NCI-H748 (cell line): Measurements from ENCODE around the gene PSMC1.

Source experiments
- DNase-seq: peaks from one replicate; lab custom pipeline; 2025; ENCODE audit not compliant: unreplicated experiment; lab: John Stamatoyannopoulos, UW

Gene PSMC1

DNA sequence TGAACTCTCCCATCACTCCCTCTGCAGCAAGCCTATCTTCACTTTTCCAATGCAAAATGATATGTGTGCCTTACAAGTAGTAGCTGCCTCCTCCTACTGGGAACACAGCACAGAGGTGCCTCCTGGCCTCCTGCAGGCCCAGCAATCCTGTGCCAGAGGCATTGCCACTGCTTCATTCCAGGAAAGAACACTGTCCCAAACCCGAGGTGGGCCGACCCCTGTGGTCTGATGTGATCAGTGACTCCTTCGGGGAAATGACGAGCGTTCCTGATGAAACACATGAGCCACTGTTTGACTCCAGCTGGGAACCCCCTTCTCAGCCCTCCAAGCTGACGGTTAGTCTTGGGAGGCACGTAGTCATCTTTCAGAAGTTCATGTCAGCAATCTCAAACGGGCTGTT, 19.5 kb downstream of the PSMC1 start:
- DNase-seq = no peak

GRCh38 chr14:90276646-90277367, 20.5 kb downstream of the PSMC1 start:
- no peak for DNase-seq

- DNase-seq = no peak
Measured at GRCh38 chr14:90277581-90278198, 21.3 kb downstream of the PSMC1 start.

- DNase-seq = no peak
Measured at GRCh38 chr14:90278199-90279175, 22.1 kb downstream of the PSMC1 start.

DNA sequence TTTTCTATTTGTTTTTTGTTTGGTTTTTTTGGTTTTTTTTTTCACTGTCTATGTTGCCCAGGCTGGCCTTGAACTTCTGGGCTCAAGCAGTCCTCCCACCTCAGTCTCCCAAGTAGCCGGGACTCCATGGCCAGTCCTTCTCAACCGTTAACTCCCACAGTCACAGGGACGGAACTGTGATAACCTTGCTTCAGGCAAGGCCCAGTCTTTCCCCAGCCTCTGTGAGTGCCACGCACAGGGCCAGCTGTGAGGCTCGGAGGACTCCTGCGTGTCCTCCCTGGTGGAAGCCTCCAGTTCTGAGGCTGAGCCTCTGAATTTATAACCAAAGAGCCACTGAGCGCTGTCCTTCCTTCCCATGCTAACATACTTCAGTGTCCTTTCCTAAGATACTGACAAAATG, 23.7 kb downstream of the PSMC1 start:
- DNase-seq = no peak

DNA sequence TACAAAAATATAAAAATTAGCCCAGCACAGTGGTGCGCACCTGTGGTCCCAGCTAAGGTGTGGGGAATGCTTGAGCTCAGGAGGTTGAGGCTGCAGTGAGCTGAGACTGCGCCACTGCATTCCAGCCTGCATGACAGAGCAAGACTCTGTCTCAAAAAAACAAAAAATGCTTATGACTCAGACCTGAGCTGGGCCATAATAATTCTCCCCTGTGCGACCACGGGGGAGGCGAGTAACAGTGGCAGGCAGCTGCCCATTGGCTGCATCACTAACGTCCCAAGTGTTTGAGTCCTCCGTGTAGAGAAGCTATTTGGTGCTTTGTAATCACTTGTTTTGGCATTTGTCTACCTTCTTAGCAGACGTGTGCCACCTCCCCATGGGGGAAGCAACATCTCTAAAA, 24.9 kb downstream of the PSMC1 start:
- DNase-seq = no peak

- DNase-seq = no peak
Measured at GRCh38 chr14:90281756-90282155, 25.4 kb downstream of the PSMC1 start.

DNA sequence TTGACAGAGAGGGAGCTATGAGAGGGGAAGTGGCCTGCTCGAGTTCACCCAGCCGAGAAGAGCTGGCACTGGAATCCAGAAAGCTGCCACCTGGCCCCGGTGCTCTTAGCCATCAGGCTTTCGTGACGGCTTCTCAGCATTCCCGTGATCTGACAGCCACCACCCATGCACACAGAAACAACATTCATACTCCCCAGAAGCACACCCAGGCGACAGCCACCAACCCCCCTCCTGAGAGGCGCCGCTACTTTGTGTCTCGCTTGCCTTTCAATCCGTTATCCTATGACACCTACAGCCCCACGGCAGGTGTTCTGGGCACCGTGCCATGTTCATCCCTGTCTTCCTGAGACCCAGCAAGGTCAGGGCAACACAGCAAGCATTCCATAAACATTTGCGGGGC, 31.4 kb downstream of the PSMC1 start:
- no peak for DNase-seq

- no peak for DNase-seq
Measured at GRCh38 chr14:90288651-90289355, 32.5 kb downstream of the PSMC1 start.

- no peak for DNase-seq
Measured at GRCh38 chr14:90290337-90291011, 34.1 kb downstream of the PSMC1 start.

DNA sequence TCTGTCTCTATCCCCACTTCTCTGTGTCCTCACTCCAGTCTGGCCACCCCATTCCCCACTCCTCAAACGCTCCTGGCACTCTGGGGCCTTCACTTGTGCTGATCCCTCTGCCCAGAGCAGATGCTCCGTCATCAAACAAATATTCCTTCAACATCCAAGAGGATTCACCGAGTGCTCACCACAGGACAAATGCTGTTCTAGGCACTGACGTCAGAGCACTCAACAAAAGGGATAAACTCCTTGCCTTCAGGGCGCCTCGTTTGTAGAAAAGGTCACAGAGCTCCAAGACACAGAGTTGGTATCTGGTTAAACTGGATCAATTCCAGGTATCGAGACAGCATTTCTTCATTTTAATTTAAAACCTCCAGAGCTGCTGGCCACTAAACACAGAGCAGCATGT, 35.3 kb downstream of the PSMC1 start:
- DNase-seq = no peak

GRCh38 chr14:90293766-90294730, 37.7 kb downstream of the PSMC1 start:
- no peak for DNase-seq

DNA sequence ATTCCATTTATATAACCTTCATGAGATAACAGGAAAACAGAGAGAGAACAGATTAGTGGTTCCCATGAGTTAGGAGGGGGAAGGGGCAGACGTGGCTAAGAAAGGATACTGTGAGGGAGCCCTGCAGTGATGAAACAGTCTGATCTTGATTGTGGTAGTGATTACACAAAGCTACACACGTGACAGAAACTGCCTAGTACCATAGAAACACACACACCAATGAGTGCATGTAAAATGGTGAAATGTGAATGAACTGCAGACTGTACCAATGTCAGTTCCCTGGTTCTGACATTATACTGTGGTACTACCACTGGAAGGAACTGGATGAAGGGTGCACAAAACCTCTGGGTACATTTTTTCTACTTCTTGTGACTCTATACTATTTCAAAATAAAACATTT, 38.5 kb downstream of the PSMC1 start:
- DNase-seq = no peak

DNA sequence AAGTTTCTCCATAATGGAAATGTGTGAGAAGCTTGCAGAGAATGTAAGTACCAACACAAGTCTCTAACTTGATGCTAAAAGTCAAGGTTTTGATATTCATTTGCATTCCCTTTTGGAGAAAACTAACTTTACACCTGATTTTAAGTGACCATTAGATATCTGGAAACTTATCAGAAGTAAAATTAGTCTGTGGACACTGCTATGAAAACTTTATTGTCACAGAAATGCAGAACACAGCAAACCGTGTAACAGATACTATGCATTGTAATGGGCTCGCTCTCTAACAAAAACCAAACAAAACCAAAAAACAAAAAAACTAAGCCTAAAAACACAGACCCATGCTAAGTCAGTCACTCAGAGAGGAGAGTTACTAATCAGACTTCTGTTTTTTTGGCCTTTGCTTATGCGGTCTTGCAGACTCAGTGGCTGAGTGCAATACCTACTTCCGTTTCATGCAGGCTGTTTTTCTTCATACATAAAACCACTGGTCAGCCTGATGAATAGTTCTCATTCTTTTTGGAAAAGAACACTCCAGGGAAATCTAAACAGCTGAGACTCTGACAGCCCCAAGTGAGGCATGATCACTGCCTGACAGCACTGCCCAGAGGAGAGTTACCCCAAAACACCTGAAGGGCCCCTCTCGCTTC, 39.6 kb downstream of the PSMC1 start:
- DNase-seq = no peak

DNA sequence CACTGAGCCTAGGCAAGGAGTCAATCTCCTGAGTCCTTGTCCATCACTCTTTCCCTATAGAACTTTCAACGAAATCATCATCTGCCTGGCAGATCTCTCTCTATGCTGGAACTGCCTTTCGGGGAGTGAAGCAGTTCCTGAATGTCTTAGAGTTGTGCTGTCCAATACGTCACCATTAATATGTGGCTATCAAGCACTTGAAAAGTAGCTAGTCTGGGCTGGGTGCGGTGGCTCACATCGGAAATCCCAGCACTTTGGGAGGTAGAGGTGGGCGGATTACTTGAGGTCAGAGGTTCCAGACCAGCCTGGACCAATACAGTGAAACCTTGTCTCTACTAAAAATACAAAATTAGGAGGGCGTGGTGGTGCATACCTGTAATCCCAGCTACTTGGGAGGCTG, 40.3 kb downstream of the PSMC1 start:
- DNase-seq = no peak

DNA sequence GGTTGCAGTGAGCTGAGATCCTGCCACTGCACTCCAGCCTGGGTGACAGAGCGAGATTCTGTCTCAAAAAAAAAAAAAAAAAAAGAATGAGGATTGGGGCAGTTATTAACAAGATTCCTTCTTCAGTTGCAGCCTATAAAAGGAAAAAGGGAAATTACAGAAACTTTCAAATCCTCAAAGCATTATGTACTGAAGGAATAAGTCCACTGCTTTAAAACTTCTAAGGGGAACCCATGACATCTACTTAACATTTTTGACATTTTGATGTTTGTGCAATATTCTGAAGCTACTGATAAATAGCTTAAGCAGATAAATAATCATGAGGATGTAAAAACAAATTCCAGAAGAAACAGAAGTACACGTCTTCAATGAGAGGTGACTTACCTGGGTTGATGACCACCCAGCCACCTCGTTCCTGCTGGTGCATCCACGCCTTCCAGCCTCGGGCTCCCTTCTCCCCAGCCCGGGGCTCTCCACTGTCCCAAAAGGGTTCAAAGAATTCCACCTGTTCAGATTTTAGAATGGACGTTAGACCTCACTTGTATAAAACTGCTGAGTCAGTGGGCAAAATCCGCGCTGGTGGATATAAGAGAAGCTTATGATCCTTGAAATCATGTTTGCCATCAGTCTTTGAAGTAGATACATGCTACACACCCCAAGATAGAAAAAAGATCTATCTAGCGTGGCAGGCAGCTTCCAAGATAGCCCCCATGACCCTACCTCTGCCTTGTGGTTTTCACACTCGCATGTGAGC, 41.7 kb downstream of the PSMC1 start:
- no peak for DNase-seq

DNA sequence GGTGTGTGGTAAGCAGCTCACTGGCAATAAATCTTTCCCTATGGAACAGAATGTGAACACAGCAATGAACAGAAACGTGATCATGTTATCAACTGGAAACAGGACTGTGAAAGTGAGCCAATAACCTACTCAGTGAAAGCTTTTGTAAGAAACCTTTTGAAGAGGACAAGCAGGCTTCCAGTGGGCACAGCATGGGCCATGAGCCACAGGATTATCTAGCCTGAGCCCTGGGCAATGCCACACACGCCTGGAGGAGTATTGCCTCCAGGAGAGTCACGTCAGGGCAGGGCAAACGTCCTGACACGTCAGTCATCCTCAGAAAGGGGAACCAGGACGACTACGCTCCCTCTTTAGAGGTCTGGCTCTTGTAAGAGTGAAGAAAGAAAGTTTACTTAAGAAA, 43.1 kb downstream of the PSMC1 start:
- no peak for DNase-seq

DNA sequence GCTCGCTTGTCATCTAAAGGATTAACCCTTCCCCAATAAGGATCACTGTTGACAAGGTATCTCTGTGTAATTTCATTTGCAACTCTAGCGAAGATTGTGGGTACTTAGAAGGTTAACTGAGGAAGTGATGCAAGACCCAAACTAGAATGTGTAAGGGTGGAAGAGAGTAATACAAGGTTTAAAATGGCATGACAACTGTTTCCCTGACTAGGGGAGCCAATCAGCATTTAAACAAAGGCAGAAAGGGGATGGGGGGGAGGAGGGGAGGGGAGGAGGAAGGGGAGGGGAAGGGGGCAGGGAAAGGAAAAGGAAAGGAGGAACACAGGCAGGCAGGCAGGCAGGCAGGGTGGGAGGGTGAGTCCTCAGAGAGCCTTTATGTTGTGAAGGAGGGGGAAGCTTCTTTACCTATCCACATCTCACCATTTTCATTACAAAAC, 44.3 kb downstream of the PSMC1 start:
- no peak for DNase-seq
